H9 (cell line): ENCODE results near the gene CNMD. TPM values are rescaled to one million over a fixed set of nuclear protein-coding genes. Genes with fewer than 3 reads are reported as not detected.

Experiments used
- DNase-seq: peaks from one replicate; pipeline ENCODE4 v3.0.0-alpha.2; 2017
- H2AFZ ChIP-seq: one replicate; pipeline ENCODE4 v1.6.1; 2013; ENCODE audit warnings: mild to moderate bottlenecking, low read length, control low read depth, moderate library complexity
- H2AK5ac ChIP-seq: 2 replicates; pipeline ENCODE4 v1.6.1; 2013; ENCODE audit warnings: low read length, control low read depth, mixed read lengths; ENCODE audit not compliant: insufficient read length
- H2BK120ac ChIP-seq: one replicate; pipeline ENCODE4 v1.6.1; 2013; ENCODE audit warnings: low read depth, mild to moderate bottlenecking, low read length, control low read depth, inconsistent platforms; ENCODE audit not compliant: poor library complexity, severe bottlenecking
- H2BK12ac ChIP-seq: 2 replicates; pipeline ENCODE4 v1.6.1; 2013; ENCODE audit warnings: low read length, control low read depth, mixed read lengths, low read depth; ENCODE audit not compliant: insufficient read length
- H2BK15ac ChIP-seq: 2 replicates; pipeline ENCODE4 v1.6.1; 2013; ENCODE audit warnings: low read depth, low read length, control low read depth
- H2BK20ac ChIP-seq: one replicate; pipeline ENCODE4 v1.6.1; 2013; ENCODE audit warnings: low read depth, mild to moderate bottlenecking, low read length, control low read depth, inconsistent platforms; ENCODE audit not compliant: poor library complexity, severe bottlenecking
- H2BK5ac ChIP-seq: 2 replicates; pipeline ENCODE4 v1.6.1; 2013; ENCODE audit warnings: low read length, control low read depth, mixed read lengths; ENCODE audit not compliant: insufficient read length
- H3K14ac ChIP-seq: 2 replicates; pipeline ENCODE4 v1.6.1; 2013; ENCODE audit warnings: low read length, control low read depth; ENCODE audit not compliant: insufficient read depth
- H3K18ac ChIP-seq: 2 replicates; pipeline ENCODE4 v1.6.1; 2013; ENCODE audit warnings: low read depth, mild to moderate bottlenecking, mixed read lengths, low read length, control low read depth; ENCODE audit not compliant: insufficient read length
- H3K23ac ChIP-seq: 2 replicates; pipeline ENCODE4 v1.6.1; 2013; ENCODE audit warnings: low read length, control low read depth, mixed read lengths, low read depth; ENCODE audit not compliant: insufficient read length
- H3K23me2 ChIP-seq: 2 replicates; pipeline ENCODE4 v1.6.1; 2013; ENCODE audit warnings: low read depth, mild to moderate bottlenecking, mixed read lengths, low read length, control low read depth; ENCODE audit not compliant: insufficient read length, poor library complexity, severe bottlenecking
- H3K27ac ChIP-seq: 2 replicates; pipeline ENCODE4 v1.5.1; 2013; ENCODE audit warnings: low read length, control low read depth, mixed read lengths, low read depth; ENCODE audit not compliant: insufficient read length
- H3K27me3 ChIP-seq: 2 replicates; pipeline ENCODE4 v1.6.1; 2013; ENCODE audit warnings: low read length, control low read depth, inconsistent platforms; ENCODE audit not compliant: insufficient read depth
- H3K4ac ChIP-seq: 2 replicates; pipeline ENCODE4 v1.6.1; 2013; ENCODE audit warnings: low read depth, mild to moderate bottlenecking, control low read depth, inconsistent platforms, low read length, moderate library complexity
- H3K4me1 ChIP-seq: 2 replicates; pipeline ENCODE4 v1.6.1; 2013; ENCODE audit warnings: low read length, control low read depth, inconsistent platforms; ENCODE audit not compliant: insufficient read depth
- H3K4me2 ChIP-seq: 2 replicates; pipeline ENCODE4 v1.6.1; 2013; ENCODE audit warnings: low read length, control low read depth, mixed read lengths; ENCODE audit not compliant: insufficient read length, insufficient read depth
- H3K56ac ChIP-seq: 2 replicates; pipeline ENCODE4 v1.6.1; 2013; ENCODE audit warnings: low read depth, mild to moderate bottlenecking, mixed read lengths, low read length, control low read depth; ENCODE audit not compliant: insufficient read length
- H3K79me1 ChIP-seq: 2 replicates; pipeline ENCODE4 v1.6.1; 2013; ENCODE audit warnings: low read depth, mild to moderate bottlenecking, moderate library complexity, low read length, control low read depth, inconsistent platforms; ENCODE audit not compliant: insufficient read depth, poor library complexity, severe bottlenecking
- H3K79me2 ChIP-seq: 2 replicates; pipeline ENCODE4 v1.6.1; 2013; ENCODE audit warnings: low read length, control low read depth, inconsistent platforms; ENCODE audit not compliant: insufficient read depth
- H3K9ac ChIP-seq: 2 replicates; pipeline ENCODE4 v1.6.1; 2013; ENCODE audit warnings: low read length, control low read depth, mixed read lengths; ENCODE audit not compliant: insufficient read length; ENCODE audit errors: extremely low read depth
- H3K9me3 ChIP-seq: one replicate; pipeline ENCODE4 v1.6.1; 2013; ENCODE audit warnings: low read depth, low read length, inconsistent platforms; ENCODE audit not compliant: control insufficient read depth
- H3T11ph ChIP-seq: one replicate; pipeline ENCODE4 v1.6.1; 2013; ENCODE audit warnings: mild to moderate bottlenecking, low read length, control low read depth, inconsistent platforms
- H4K20me1 ChIP-seq: one replicate; pipeline ENCODE4 v1.6.1; 2013; ENCODE audit not compliant: control insufficient read depth, insufficient read length, insufficient read depth
- H4K5ac ChIP-seq: 2 replicates; pipeline ENCODE4 v1.6.1; 2013; ENCODE audit warnings: low read depth, mild to moderate bottlenecking, mixed read lengths, low read length, control low read depth; ENCODE audit not compliant: insufficient read length
- H4K8ac ChIP-seq: replicated peaks from 2 replicates; pipeline ENCODE4 v1.6.1; 2013; ENCODE audit warnings: low read length, control low read depth, mixed read lengths, low read depth; ENCODE audit not compliant: insufficient read length
- H4K91ac ChIP-seq: 2 replicates; pipeline ENCODE4 v1.6.1; 2013; ENCODE audit warnings: low read depth, mild to moderate bottlenecking, moderate library complexity, mixed read lengths, low read length, control low read depth; ENCODE audit not compliant: insufficient read length
- H3K27ac Mint-ChIP-seq, 3 experiments: 2 replicates in 2 of 3; 3 replicates in 1 of 3; pipeline ENCODE4 v1.8.0; 2020 to 2021; ENCODE audit warnings: mixed read lengths in 3 of 3, mild to moderate bottlenecking in 1 of 3, moderate library complexity in 1 of 3
- H3K27me3 Mint-ChIP-seq: 2 replicates; pipeline ENCODE4 v1.8.0; 2021; ENCODE audit warnings: low read depth, mild to moderate bottlenecking, moderate library complexity, mixed read lengths
- H3K36me3 Mint-ChIP-seq, 3 experiments: 2 replicates in 2 of 3; 3 replicates in 1 of 3; pipeline ENCODE4 v1.8.0; 2020 to 2021; ENCODE audit warnings: low read depth in 3 of 3, mixed read lengths in 3 of 3; ENCODE audit not compliant: insufficient read depth in 1 of 3
- H3K4me1 Mint-ChIP-seq, 2 experiments: 2 replicates each; pipeline ENCODE4 v1.8.0; 2020; ENCODE audit warnings: mixed read lengths in 2 of 2
- H3K4me3 Mint-ChIP-seq, 2 experiments: 2 replicates in 1 of 2; 3 replicates in 1 of 2; pipeline ENCODE4 v1.8.0; 2020 to 2021; ENCODE audit warnings: mild to moderate bottlenecking in 2 of 2, mixed read lengths in 2 of 2, moderate library complexity in 1 of 2
- H3K9me3 Mint-ChIP-seq, 2 experiments: 2 replicates in 1 of 2; 3 replicates in 1 of 2; pipeline ENCODE4 v1.8.0; 2020; ENCODE audit warnings: mild to moderate bottlenecking in 2 of 2, mixed read lengths in 2 of 2, moderate library complexity in 1 of 2
- WGBS: extraction: QIAGEN DNeasy Blood & Tissue Kit; methylation state at CpG from one replicate; pipeline ENCODE4 v1.1.7; 2013; ENCODE audit warnings: missing lambda C conversion rate, low lambda C conversion rate, mixed read lengths; ENCODE audit not compliant: insufficient read length; ENCODE audit errors: extremely low coverage; 5-methylcytosine and 5-hydroxymethylcytosine counted together
- total RNA-seq: library from RNA; stranded (reverse); gene quantifications from 2 replicates; pipeline ENCODE4 v1.2.1, GENCODE V29; 2021
- TF ChIP-seq, protein P1 (sequence below): fragments of 200-600 bp; sonication (generic); conservative IDR thresholded peaks from 3 replicates; pipeline ENCODE4 v1.8.0; 2021; ENCODE audit warnings: antibody characterized with exemption, mild to moderate bottlenecking

The CNMD gene
- total RNA-seq, 1 experiment from 2014 or later = 96.0 TPM

- no CpG with 5 or more reads among the region's 6 CpGs for WGBS
- TF ChIP-seq, protein P1, sequence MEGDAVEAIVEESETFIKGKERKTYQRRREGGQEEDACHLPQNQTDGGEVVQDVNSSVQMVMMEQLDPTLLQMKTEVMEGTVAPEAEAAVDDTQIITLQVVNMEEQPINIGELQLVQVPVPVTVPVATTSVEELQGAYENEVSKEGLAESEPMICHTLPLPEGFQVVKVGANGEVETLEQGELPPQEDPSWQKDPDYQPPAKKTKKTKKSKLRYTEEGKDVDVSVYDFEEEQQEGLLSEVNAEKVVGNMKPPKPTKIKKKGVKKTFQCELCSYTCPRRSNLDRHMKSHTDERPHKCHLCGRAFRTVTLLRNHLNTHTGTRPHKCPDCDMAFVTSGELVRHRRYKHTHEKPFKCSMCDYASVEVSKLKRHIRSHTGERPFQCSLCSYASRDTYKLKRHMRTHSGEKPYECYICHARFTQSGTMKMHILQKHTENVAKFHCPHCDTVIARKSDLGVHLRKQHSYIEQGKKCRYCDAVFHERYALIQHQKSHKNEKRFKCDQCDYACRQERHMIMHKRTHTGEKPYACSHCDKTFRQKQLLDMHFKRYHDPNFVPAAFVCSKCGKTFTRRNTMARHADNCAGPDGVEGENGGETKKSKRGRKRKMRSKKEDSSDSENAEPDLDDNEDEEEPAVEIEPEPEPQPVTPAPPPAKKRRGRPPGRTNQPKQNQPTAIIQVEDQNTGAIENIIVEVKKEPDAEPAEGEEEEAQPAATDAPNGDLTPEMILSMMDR = no peak
- H4K20me1 ChIP-seq = no peaks in the 10 kb centered on the region
- H4K8ac ChIP-seq = no peak overlapping the region
- Mint-ChIP-seq H3K4me1 (peaks cover 13 to 24% of the 10 kb centered on the region in 2 experiments), H3K4me3 (no peak overlapping the region), H3K27me3 (no peaks in the 10 kb centered on the region), H3K27ac (peak overlapping the region; percentile 1 to 27 (median 24); a peak in 3 of 7 replicates), H3K9me3 (no peaks in the 10 kb centered on the region), H3K36me3 (peaks cover 0 to 8% (median 4%) of the 10 kb centered on the region in 3 experiments; a peak in 5 of 7 replicates)
- no peak overlapping the region for H3T11ph ChIP-seq
- no peaks in the 10 kb centered on the region for H3K23me2 ChIP-seq
- H2AK5ac ChIP-seq = no peak overlapping the region
- no peak overlapping the region for H3K18ac ChIP-seq
- no peak overlapping the region for H3K56ac ChIP-seq
- no peak overlapping the region for H2BK12ac ChIP-seq
- H3K27me3 ChIP-seq = no peaks in the 10 kb centered on the region
- H2BK5ac ChIP-seq = no peak overlapping the region
- no peak overlapping the region for H2BK20ac ChIP-seq
- no peak overlapping the region for H4K91ac ChIP-seq
- no peak overlapping the region for H3K27ac ChIP-seq
- no peak overlapping the region for H4K5ac ChIP-seq
- no peak for DNase-seq
- no peak overlapping the region for H3K14ac ChIP-seq
- no peak overlapping the region for H2AFZ ChIP-seq
- H3K79me2 ChIP-seq = no peaks in the 10 kb centered on the region
- no peak overlapping the region for H2BK120ac ChIP-seq
- H3K9me3 ChIP-seq = no peaks in the 10 kb centered on the region
- H3K4me1 ChIP-seq = no peaks in the 10 kb centered on the region; the same call in 1 of the 2 replicates
- H3K9ac ChIP-seq = no peak overlapping the region
- H2BK15ac ChIP-seq = no peak overlapping the region
- no peaks in the 10 kb centered on the region for H3K79me1 ChIP-seq
- H3K4ac ChIP-seq = no peak overlapping the region
- H3K23ac ChIP-seq = no peak overlapping the region
- no peak overlapping the region for H3K4me2 ChIP-seq
Observed at GRCh38 chr13:52701728-52702465, 37.7 kb downstream of the CNMD start.
